RPMI8226 (cell line): ENCODE measurements around the gene UBE2D1.

Experiments
- DNase-seq: peaks from one replicate; pipeline ENCODE4 v3.0.0-alpha.2; 2015

Gene UBE2D1

DNA sequence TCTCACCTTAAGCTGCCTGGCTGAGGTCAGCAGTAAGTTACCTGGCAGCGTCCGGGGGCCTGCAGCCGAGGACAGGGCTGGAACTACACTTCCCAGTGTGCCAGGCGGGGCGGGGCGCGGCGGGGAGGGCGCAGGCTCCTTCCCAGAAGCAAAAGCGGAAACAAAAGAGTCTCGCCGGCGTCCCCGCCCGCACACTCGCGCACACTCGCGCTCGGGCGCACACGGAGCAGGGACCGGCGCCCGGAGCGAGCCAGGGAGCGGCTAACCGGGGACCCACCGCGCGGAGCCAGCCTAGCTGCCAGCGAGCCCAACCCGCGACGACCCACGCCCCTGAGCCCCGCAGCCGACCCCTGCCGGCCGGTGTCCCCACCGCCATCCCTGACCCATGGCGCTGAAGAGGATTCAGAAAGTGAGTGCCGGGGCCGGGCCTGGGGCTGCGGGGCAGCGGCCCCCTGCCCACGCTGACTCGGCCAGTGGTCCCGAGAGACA is at the start of gene UBE2D1:
UBE2D1 (plus strand) TSS at position 190 of the 489 bp plus-strand sequence; CDS start at position 386, 196 bp downstream.
- peak; percentile 87 for DNase-seq

DNA sequence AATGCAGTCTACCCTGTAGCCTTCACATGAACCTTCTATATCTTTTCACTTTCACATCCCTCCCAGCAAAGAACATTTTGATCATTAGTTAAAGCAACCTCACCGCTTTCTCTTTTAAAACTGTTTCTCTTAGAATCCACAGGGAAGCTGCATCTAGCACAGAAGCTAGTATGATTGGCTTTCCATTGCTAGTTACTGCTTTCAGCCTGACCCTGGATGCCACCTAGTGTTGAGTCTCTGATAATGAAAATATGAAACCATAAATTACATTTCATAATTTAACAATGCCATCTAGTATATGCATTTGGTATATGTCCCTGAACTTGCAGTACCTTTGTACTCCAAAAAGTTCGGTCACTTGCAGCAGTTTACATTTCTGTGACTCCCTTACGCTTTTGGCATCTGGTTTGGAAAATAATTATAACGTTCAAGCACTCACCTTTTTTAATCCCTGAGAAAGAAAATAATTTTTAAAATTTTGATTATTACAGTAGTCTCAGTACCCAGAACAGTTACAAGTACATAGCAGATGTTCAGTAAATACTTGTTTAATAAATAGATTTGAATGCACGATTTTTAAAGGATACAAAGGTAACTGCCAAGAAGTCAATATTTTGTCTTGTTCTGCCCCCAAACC is 43.1 kb upstream of the UBE2D1 start:
- DNase-seq, result peak; percentile 49

DNA sequence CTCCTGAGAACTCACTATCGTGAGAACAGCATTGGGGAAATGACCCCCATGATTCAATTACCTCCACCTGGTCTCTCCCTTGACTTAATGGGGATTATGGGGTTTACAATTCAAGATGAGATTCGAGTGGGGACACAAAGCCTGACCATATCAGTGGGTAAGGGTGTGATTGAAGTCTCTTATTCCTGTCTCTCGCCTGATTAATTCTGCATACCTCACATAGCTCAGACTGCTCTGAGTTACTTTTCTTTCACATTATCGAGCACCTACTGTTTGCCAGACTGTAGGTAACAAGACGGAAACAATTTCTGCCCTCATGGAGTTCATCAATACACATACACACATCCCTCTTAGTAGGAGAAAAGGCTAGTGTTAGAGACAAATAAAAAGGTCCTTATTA is 40.8 kb upstream of the UBE2D1 start:
- no peak for DNase-seq

DNA sequence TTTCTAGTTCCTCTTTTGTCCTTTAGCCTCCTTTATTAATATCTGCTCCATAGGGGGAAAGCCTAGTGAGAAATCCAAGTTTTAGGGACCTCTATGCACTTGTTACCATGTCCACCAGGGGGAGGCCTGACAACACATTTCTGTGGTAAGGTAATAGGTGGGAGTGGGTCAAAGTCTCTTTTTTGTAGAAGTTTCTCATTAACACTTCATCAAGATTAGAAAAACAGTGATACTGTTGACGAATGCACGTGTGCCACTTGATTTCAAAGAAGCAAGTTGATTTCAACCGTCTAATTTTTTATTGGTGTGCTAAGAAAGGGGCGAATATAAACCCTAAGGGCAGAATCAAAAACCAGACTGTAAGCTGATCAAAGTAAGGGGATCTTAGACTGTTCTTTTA is 35.2 kb upstream of the UBE2D1 start:
- peak; percentile 65 for DNase-seq

DNA sequence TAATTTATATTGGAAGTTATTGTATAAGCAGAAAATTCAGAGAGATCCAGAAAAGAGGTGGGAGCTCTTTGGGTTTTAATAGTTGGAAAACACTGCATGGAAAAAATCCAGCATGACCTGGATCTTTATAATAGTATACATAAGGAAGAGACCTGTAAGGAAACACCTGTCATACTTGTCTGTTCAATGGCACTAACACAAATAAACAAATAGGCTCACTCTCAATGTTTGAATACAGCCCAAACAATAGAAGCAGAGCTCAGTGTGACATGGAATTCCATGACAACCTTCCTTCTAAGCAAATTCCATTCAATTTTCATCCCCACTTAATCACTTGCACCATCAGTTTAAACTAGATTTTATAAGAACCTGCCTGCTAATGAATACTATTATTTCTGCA is 34.1 kb upstream of the UBE2D1 start:
- no peak for DNase-seq

DNA sequence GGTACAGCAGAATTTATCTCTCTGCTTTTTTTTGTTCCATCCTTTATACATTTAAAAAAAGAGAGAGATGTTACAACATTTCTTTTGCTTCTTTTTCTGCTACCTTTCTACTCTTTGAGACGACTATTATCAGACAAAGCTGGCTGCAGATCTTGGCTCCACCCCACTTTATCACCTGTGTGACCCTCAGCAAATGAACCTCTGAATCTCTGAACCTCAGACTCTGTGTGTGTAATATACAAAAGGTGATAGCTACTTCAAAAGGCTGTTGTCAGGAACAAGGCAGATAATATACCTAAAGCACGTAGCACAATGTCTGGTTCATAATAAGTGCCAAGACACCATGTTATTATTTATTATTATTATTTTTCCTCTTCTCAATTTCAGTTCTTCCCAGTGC is 32.6 kb upstream of the UBE2D1 start:
- DNase-seq, result no peak

DNA sequence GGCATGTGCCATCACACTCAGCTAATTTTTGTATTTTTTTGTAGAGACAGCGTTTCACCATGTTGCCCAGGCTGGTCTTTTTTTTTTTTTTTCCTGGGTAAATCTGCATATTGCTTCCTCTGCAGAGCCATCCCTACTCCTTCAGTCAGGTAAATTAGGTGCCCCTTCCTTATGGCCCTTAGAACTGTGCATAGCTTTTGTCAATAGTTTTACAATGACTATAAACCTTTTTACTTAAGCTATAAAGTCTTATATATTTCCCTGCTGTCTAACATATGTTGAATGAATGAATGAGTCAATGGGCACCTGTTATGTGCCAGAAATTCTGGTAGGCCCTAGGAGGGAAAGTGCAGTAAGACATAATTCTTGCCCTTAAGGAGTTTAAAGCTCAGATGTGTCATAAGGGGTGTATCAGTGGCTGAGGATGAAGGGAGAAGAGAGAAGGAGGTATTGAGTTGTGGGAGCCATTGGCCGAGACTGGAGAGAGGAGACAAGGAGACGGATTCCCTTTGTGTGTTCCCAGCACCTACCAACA is 30.6 kb upstream of the UBE2D1 start:
- DNase-seq, result no peak

DNA sequence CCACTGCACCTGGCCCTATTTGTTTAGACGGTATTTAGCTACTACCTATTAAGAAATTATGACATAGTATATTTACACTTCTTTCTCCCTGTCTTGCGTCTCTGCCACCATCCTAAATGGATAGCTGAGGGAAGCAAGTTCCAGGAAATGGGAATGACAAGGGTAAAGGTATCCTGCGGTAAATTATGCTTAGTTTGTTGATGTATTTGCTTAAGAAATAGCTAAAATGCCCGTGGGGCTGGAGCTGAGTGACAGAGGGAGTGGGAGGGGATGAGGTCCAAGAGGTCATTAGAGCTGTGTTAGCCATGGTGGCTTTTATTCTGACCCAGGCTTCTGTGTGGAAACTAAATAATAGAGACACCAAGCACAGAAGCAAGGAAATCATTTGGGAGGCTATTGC is 29.0 kb upstream of the UBE2D1 start:
- no peak for DNase-seq

DNA sequence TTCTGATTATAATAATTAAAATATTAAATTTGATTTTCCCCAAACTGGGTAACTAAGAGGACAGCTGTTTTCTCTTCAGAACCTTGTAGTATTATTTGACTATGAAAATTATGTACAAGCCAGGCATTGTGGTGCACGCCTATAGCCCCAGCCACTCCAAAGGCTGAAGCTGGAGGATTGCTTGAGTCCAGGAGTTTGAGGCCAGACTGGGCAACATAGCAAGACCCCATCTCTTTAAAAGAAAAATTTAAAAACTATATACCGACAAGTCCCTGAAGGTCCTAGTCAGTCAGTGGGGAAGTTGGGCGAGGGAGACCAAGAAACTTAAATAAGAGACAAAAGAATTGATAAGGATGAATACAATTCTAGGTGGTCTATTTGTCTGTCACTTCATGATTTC is 27.1 kb upstream of the UBE2D1 start:
- DNase-seq, result no peak

DNA sequence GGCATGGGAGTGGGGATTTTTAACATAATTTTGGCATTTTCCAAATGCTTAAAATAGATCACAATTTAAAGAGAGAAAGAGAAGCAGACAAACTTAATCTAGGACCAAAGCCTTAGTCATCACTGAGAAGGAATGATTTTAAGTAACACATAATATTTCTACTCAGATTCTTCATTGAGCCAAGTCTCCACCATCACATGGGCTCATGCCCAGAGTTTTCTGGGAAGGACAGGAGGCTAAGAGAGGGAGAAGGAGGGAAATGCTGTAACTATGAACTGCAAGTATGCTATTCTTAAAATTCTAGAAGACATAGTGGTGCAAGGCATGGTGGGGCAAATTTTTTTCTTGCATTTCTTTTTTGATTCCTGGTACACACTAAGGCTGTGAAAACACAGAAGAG is 23.8 kb upstream of the UBE2D1 start:
- no peak for DNase-seq

DNA sequence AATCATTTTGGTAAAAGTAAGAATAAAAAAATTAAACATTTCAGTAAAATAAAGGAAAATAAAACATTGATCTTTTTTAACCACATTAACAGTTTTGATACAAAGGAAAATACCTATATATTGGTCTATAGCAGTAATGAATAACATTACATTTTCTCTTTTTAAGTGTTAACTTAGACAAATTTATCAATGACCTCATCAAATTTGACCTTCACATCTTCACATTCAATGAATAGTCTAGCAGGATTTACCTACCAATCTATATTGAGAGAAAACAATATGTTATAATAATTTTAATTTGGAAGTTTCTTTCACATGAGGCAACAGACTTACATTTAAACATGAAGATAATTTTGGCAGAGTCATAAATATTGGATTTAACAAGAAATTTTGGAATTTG is 17.9 kb upstream of the UBE2D1 start:
- no peak for DNase-seq

DNA sequence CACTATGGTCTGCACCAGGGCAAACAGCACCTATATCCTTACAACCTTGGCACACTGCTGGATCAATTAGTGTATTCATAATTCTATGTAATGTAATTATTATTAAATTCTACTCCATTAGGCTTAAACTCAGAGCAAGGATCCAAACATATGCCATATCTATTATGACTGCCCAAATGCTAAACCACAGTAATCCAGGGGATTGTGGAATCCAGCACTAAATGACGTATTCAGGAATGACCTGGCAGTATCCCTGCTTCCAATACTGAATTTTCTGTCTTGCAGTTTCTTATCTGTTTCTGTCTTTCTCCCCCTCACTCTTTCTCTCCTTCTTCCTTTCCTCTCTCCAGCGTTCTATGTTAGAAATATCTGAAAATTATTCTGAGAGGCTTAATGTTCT is 16.5 kb upstream of the UBE2D1 start:
- DNase-seq, result no peak

DNA sequence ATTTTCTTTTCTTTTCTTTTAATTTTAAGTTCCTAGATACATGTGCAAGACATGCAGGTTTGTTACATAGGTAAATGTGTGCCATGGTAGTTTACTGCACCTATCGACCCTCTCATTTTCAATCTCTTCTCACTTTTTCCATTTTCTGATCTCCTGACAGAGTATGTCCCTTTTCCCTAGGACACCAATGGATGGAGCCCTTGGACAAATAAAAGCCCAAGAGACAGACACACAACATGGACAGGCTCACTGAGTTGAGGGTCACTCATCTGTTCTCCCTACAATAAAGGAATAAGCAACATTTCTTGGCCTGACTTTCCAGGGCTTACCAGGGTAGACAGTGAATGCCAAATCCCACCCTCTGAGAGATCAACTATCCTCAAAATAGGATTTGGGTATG is 15.2 kb upstream of the UBE2D1 start:
- DNase-seq, result no peak

DNA sequence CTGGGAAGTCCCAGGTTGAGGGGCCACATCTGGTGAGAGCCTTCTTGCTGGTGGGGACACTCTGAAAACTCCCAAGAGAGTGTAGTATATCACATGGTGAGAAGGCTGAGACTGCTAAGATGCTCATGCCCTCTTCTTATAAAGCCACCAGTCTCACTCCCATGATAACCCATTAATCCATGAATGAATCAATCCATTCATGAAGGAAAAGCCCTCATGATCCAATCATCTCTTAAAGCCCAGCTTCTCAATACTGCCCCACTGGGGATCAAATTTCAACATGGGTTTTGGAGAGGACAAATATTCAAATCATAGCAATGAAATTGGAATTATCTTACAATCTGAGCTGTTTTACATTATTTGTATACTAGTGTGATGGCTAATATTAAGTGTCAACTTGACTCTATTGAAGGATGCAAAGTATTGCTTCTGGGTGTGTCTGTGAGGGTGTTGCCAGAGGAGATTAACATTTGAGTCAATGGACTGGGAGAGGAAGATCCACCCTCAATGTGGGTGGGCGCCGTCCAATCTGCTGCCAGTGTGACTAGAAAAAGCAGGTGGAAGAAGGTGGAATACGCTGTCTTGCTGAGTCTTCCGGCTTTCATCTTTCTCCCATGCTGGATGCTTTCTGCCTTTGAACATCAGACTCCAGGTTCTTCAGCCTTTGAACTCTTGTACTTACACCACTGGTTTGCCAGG is 14.3 kb upstream of the UBE2D1 start:
- DNase-seq, result no peak

DNA sequence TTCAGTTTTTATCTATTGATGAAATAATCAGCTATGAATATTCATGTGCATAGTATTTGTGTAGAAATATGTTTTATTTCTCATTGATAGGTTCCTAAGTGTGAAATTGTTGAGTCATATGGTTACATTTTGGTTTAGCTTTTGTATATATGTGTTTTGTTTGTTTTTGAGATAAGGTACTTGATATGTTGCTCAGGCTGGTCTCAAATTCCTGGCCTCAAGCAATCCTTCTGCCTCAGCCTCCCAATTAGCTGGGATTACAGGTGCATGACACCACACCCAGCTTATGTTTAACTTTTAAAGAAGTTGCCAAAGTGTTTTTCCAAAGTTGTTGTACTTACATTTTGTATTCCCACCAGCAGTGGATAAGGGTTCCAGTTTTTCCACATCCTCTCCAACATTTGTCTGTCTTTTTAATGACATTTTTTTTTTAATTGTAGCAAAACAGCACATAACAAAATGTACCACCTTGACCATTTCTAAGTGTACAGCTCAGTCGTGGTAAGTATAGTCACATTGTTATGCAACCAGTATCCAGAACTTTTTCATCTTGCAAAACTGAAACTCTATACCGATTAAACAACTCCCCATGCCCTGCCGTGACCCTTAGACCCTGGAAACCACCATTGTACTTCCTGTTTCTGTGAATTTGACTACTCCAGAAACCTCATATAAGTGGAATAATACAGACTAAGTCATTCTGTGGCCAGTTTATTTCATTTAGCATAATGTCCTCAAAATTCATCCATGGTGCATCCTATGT is 12.6 kb upstream of the UBE2D1 start:
- DNase-seq, result peak; percentile 58

DNA sequence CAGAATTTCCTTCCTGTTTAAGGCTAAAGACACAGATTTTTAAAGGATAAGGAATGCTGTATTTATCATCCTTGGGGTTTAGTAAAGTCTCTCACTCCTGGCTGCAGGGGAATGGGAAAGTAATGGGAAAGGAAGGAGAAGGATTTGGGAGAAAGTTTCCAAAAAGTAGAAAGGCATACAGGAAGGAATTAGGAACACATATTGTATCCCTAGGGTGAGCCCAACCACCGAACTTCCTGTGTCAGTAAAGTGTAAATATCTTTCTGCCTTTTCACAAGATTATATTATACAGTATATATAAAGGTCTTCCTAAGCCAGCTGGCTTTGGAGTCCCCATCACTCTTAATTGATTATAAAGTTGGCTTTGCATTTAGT is 12.0 kb upstream of the UBE2D1 start:
- DNase-seq, result no peak

DNA sequence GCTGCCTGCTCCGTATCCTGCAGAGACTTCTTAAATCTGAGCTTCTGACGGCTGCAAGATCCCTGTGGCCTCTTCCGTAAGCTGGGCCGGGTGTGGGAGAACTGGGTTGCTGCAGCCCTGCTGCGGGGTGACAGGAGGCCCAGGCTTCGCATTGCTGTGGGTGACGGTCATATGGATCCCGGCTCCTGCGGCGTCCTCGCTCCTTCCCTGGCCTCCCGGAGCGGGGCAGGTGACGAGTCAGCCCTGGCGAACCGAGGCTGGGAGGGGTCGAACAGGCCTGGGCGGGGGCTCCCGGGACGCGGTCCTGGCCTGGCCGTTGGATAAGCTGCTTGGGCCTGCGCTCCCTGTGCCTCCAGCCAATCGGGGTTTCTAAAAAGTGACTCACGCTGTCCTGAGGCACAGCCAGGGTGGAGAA is 7.8 kb upstream of the UBE2D1 start:
- DNase-seq, result no peak

DNA sequence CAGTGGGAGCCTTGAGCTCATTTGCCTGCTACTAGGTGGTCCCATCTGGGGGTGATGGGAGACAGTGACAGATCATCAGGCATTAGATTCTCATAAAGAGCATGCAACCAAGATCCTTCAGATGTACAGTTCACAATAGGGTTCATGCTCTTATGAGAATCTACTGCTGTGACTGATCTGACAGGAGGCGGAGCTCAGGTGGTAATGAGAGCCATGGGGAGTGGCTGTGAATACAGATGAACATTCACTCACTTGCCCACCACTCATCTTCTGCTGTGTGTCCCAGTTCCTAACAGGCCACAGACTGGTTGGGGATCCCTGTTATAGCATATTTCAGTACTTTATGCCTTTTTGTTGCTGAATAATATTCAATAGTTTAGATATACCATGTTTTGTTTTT is 6.6 kb upstream of the UBE2D1 start:
- DNase-seq, result no peak

DNA sequence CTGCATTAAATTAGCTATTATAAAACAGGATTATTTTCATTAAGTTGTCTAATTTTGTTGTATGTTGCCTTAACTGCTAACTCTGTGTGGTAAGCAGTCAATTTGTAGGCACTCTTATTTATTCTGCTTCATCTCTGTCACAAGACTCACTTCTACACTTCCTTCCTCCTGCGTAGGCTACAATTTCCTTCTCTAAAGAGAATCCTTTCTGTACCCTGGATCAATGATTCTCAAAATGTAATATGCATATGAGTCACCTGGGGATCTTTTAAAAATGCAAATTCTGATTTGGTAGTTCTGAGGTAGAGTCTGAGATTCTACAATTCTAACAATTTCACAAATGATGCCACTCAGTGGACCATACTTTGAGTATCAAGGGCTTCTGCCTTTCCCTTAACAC is 4.4 kb upstream of the UBE2D1 start:
- DNase-seq, result no peak

DNA sequence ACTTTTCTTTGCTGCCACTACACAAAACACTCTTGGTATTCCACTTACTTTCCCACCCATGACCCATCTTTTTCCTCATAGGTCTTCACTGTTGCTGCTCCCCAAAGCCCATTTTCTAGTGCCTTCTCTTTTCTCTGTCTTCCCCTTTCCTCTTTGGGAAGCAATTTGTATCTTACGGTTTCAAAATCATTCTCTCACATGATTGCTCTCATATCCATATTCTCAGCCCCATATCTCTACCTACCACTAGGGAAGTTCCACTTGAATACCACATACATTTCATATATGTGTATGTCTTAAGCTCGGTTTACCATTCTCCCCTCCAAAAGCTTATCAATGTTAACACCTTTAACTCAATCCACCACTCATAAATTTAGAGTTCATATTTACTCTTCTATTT is 3.2 kb upstream of the UBE2D1 start:
- no peak for DNase-seq

DNA sequence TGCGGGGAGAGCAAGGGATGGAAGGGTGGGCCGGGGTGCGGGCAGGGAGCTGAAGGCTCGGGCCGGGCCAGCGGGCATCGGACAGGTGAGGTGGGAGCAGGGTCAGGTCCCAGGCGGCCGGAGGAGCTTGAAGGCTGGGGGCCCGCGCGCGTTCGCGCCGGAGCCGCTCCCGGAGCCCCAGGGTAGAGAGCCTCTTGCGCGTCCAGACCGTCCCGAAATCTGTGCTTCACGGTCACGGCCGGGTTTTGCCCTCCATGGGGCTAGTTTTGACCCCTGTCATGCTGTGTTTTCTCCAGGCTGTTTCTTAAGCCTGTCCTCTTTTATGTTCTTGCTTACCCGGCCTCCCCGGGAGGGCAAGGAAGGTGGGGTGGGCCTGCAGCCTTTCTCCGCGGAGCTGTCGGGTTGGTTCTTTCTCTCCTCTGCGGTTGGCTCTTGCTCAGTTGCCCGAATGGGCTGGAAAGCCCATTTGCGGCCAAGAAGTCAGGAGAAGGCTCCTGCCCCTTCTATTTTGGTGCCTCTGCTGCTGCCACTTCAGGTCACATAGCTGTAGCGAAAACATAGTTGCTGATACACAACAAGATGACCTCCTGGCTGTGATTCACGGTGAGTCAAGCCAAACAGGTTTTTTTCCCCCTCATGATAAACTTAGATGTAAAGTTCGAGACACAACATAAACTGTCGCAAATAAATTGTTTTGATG is 650 bp downstream of the UBE2D1 start:
- DNase-seq, result peak; percentile 15

DNA sequence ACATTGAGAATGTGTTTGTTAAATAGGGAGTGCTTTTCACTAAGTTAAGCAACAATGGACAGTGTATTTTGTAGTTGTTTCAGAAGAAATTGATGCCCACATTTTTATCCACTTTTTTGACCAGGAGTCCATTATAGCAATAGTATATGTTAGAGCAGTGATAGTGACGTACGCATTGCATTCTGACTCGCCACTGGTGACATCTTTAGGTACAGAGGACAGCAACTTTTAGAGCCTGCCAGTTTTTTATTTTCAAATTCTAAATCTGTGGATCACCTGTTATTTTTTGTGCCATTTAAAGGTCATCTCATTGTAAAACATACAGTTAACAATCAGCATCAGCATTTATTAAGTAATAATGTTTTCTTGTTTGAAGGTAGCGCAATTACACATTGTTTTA is 1.4 kb downstream of the UBE2D1 start:
- no peak for DNase-seq

DNA sequence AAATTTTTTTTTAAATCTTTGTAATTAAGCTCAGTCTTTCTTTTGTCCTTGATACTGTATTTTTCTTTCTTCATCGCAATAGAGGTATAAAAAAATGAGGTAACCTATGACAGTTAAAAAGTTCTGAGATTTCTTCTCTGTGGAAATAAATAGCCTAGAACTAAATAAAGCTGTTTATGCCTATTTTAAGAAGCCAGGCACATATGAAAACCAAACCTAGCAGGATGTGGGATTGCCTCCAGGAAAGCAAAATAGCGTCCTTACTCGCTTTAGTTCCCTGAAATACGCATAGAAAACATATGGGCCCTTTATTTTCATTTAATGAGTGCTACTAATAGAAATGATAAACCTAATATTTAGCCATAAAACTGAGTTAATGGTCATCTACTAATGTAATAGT is 6.6 kb downstream of the UBE2D1 start:
- DNase-seq, result no peak
